ENCODE data around the gene MALL.
"Not testable (repeated sequence)": the region's sequence is repeated elsewhere in the genome, so short reads cannot be mapped to it uniquely, and the experiment has no call there.

MALL gene

DNA sequence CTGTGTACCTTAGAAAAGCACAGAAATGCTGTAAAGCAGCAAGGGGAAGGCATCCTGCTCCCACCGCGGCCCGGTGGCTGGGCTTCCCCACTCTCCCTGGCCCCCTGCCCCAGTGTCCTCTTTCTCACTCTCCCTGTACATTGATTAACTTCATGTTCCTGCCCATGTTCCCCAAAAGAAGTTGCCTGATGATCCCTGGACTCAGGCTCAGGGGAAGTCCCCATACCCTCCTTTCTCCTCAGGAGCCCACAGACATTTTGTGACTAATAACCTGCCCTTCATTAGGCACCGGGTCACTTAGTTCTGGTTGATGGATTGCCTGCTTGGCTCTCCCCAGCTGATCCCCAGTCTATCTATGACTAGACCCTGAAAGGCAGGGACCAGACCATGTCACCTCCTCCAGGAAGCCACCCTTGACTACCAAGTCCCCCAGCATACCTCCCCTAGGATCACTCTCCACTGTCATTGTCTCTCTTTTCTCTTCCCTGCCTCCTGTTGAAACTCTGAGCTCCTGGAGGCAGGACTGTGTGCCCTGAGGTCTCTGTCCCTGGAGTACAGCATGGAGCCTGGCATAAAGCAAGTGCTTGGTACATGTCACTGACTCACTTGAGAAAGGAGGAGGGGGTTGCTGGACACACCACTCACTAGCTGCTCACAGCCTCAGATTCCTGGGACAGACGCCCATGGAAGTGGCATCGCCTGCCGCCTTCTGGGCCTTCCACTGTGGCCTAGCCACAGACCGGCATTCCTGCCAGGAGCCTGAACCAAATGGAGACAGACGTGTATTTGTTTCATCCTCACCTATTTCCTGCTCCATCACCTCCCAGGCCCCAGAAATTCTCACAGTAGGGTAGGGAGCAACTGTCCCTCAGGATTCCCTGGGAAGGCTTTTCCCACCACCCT, 13.5 kb downstream of the MALL start:
- TF ChIP-seq, protein P1, sequence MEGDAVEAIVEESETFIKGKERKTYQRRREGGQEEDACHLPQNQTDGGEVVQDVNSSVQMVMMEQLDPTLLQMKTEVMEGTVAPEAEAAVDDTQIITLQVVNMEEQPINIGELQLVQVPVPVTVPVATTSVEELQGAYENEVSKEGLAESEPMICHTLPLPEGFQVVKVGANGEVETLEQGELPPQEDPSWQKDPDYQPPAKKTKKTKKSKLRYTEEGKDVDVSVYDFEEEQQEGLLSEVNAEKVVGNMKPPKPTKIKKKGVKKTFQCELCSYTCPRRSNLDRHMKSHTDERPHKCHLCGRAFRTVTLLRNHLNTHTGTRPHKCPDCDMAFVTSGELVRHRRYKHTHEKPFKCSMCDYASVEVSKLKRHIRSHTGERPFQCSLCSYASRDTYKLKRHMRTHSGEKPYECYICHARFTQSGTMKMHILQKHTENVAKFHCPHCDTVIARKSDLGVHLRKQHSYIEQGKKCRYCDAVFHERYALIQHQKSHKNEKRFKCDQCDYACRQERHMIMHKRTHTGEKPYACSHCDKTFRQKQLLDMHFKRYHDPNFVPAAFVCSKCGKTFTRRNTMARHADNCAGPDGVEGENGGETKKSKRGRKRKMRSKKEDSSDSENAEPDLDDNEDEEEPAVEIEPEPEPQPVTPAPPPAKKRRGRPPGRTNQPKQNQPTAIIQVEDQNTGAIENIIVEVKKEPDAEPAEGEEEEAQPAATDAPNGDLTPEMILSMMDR (IDR thresholded peaks at IDR 0.05; ENCODE audit: low read depth, low read length): no peak
- peak in 1 of 2 donors; percentile 61 for DNase-seq (ENCODE audit: low read depth in 2 of 2)
- no peak overlapping the region for H3K4me3 ChIP-seq (replicated peaks in 1 of 2; ENCODE audit: low read depth in 2 of 2, low read length in 2 of 2)

DNA sequence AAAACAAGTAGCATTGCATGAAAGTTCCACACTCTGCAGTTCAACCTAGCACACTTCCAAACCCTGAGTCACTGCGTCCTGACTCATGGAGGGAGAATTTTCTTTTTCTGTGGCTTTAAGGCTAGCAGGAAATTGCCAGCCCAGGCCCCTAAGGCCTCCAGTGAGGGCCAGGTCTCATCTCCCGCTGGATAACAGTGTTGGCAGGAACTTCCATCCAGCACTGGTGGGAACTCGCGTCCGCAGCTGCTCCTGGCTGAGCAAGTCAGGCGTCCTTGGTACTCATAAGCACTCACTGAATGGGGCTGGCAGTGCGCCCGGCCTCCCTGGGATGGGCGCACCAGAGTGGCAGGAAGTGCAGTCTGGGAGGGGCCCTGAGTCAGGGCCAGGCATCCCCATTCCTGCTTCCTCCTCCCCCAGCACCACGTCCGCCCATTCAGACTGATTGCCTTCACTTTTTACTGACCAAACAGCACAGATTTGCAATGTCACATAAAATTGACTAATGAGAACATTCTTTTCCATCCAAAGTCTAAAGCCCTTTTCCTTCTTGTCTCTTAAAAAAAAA, 14.3 kb downstream of the MALL start:
- TF ChIP-seq, protein P1 (IDR thresholded peaks at IDR 0.05; ENCODE audit: low read depth, low read length): no peak
- peak; percentile 100 for DNase-seq (ENCODE audit: low read depth in 2 of 2)
- H3K4me3 ChIP-seq (replicated peaks in 1 of 2; ENCODE audit: low read depth in 2 of 2, low read length in 2 of 2): no peak overlapping the region

DNA sequence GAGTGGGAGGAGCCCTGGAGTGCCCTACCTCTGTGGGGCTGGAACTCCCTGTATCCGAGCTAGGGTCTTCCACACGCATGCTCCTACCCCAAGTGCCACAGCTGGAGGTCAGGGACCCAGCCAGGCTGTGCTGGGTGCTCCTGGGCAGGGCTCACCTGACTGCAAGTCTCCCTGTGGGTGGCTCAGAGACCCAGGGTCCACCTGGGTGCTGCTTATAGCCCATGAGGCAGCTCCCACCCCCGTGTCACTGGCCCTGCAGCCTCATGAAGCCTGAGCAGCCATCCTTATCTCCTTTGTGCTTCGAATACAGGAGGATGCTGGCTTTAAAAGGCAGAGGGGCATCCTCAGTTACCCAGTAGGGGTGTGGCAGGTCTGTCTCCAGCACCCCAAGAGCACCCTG, 14.7 kb downstream of the MALL start:
- not testable (repeated sequence) for H3K4me3 ChIP-seq (replicated peaks in 1 of 2; ENCODE audit: low read depth in 2 of 2, low read length in 2 of 2); DNase-seq (ENCODE audit: low read depth in 2 of 2)

DNA sequence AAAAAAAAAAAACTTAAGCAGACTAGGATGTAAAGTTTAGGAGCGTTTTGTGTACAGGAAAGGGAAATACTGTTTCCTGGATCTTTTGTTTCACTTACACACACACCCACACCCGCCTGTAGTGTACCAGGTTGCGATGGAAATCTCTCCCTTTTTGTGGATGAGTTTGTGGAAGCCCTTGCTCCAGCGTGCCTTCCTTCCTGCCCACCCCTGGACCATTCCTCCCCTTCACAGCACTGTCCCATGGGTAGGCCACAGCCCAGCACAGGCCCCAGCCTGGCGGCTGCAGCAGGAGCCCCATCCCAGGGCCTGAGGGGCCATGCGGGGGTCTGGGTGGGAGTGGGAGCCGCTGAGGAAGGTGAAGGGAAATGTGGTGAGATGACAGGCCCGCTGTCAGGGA, 15.1 kb downstream of the MALL start:
- TF ChIP-seq, protein P1 (IDR thresholded peaks at IDR 0.05; ENCODE audit: low read depth, low read length): no peak
- DNase-seq (ENCODE audit: low read depth in 2 of 2): no peak
- H3K4me3 ChIP-seq (replicated peaks in 1 of 2; ENCODE audit: low read depth in 2 of 2, low read length in 2 of 2): no peak overlapping the region

DNA sequence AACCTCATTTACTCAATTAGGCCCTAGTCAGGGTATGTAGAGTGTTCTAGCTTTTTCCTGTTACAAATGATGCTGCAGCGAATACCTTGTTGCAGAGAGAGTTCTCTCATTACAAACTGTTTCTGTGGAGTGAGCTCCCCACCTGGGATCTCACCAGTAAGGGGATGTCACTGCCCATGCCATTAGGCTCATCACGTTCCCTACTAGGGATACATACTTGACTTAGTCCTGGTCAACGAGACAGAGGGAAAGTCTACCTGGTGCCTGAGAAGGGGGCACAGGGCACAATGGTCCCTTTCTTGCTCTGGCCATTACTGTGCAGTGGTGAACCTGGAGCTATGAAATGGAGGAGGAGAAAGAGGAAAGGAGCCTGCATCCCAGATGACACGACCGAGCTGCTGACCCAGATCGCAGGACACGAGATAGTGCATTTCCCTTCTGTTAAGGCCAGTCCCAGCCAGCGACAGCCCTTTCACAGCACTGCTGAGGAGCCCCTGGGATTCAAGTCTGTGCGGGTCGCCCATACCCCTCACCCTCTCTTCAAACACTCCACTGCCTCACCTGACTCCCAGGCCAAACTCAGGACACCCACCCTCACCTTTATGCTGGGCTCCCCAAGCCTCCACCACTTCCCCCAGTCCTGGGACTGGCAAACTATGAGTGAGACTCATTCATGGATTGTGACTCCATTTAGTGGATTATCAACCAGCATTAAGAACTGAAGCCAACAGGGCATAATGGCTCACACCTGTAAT, 16.0 kb downstream of the MALL start:
- DNase-seq (ENCODE audit: low read depth in 2 of 2): no peak
- TF ChIP-seq, protein P1 (IDR thresholded peaks at IDR 0.05; ENCODE audit: low read depth, low read length): no peak
- H3K4me3 ChIP-seq (replicated peaks in 1 of 2; ENCODE audit: low read depth in 2 of 2, low read length in 2 of 2): no peak overlapping the region

DNA sequence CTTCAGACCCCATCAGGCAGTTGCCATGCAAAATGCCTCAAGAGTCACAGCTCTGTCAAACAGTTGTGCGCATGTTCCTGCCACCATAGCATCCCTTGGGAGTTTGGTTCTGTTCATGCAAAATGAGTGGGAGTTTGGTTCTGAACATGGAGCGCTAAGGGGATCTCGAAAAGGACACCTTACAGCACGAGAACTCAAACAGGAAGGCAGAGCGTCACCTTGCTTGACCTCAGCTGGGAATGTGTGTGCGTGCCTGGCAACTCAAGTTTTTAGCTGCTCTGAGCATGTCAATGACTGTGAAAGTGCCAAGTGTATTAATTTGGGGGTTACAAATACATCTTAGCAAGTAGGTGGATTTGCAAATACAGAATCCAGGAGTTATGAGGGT, 16.6 kb downstream of the MALL start:
- TF ChIP-seq, protein P1 (IDR thresholded peaks at IDR 0.05; ENCODE audit: low read depth, low read length): no peak
- H3K4me3 ChIP-seq (replicated peaks in 1 of 2; ENCODE audit: low read depth in 2 of 2, low read length in 2 of 2): no peak overlapping the region
- DNase-seq (ENCODE audit: low read depth in 2 of 2): peak in 1 of 2 donors; percentile 35

Data from cardiac fibroblast (primary cell).